Activated naive CD8-positive, alpha-beta T cell treated with anti-CD3 and anti-CD28 coated beads, Interleukin-2, amount 50 U/mL, for 24 hours (primary cell): ENCODE measurements around the gene PSG3.
A peak's percentile ranks its signal among the peaks of the same experiment; 100 is the strongest.
"Not testable (repeated sequence)": the region's sequence is repeated elsewhere in the genome, so short reads cannot be mapped to it uniquely, and the experiment has no call there.

ENCODE experiments used
- ATAC-seq: fragments of 150-1000 bp; cut with Tn5 transposase; one replicate; pipeline ENCODE4 v1.10.0; 2021
- DNase-seq: peaks from one replicate; pipeline ENCODE4 v3.0.0; 2021
- H3K27ac Mint-ChIP-seq: one replicate; pipeline ENCODE4 v1.8.0; 2021; ENCODE audit warnings: mild to moderate bottlenecking, mixed read lengths
- H3K27me3 Mint-ChIP-seq: one replicate; pipeline ENCODE4 v1.8.0; 2021; ENCODE audit warnings: mixed read lengths
- H3K36me3 Mint-ChIP-seq: one replicate; pipeline ENCODE4 v1.8.0; 2021; ENCODE audit warnings: low read depth, mixed read lengths
- H3K4me1 Mint-ChIP-seq: one replicate; pipeline ENCODE4 v1.8.0; 2021; ENCODE audit warnings: mixed read lengths
- H3K4me3 Mint-ChIP-seq: one replicate; pipeline ENCODE4 v1.8.0; 2021; ENCODE audit warnings: mild to moderate bottlenecking, moderate library complexity, mixed read lengths
- H3K9me3 Mint-ChIP-seq: one replicate; pipeline ENCODE4 v1.8.0; 2021; ENCODE audit warnings: mixed read lengths

PSG3 gene

GRCh38 chr19:42737581-42738011, 2.7 kb downstream of the PSG3 start:
- H3K36me3 Mint-ChIP-seq, H3K4me3 Mint-ChIP-seq, H3K4me1 Mint-ChIP-seq, DNase-seq, H3K9me3 Mint-ChIP-seq, H3K27ac Mint-ChIP-seq, ATAC-seq: not testable (repeated sequence)
- peaks cover 12% of the 10 kb centered on the region for H3K27me3 Mint-ChIP-seq

DNA sequence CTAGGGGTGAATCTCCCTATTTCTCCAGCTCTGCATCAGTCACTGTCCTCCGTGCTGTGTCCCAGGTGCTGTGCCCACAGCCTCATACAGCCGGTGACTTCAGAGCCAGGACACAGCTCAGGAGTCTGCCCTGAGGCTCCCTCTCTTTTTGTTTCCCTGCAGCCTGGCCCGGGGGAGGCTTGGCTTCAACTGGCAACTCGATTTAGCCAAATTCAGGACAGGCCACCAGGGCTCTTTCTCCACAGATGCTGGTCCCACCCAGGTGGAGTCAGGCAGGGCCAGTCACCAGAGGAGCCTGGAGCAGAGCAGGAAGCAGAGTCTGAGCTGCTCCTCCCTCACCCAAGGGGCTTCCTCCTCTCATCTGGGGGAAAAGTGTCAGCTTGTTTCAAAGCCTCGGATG, 11.9 kb downstream of the PSG3 start:
- H3K4me3 Mint-ChIP-seq, ATAC-seq, H3K27ac Mint-ChIP-seq, H3K4me1 Mint-ChIP-seq, H3K9me3 Mint-ChIP-seq, DNase-seq, H3K36me3 Mint-ChIP-seq: not testable (repeated sequence)
- H3K27me3 Mint-ChIP-seq = peaks cover 16% of the 10 kb centered on the region

DNA sequence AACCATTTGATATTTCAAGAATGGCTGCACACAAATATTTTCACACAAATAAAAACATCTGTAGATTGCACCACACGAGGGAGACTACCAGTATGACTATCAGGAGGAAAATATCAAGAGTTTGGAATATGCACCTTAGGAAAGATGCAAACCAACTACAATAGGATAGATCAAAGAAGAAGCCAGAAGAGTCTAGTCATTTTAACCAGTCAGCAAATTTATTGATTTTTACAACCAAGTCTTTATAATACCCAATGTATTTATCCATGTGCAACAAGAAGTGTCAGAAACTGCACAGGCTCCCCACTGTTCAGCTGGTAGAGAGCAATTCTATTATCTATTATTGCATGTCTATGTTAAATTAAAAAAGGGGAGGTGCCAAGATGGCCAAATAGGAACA, 26.3 kb downstream of the PSG3 start:
- not testable (repeated sequence) for H3K4me1 Mint-ChIP-seq, DNase-seq, H3K9me3 Mint-ChIP-seq, H3K36me3 Mint-ChIP-seq, ATAC-seq, H3K4me3 Mint-ChIP-seq, H3K27ac Mint-ChIP-seq
- peaks cover 15% of the 10 kb centered on the region for H3K27me3 Mint-ChIP-seq

GRCh38 chr19:42712753-42713152, 27.5 kb downstream of the PSG3 start:
- not testable (repeated sequence) for H3K27ac Mint-ChIP-seq, H3K36me3 Mint-ChIP-seq, H3K9me3 Mint-ChIP-seq, DNase-seq, H3K4me3 Mint-ChIP-seq, ATAC-seq, H3K4me1 Mint-ChIP-seq
- peaks cover 19% of the 10 kb centered on the region for H3K27me3 Mint-ChIP-seq

DNA sequence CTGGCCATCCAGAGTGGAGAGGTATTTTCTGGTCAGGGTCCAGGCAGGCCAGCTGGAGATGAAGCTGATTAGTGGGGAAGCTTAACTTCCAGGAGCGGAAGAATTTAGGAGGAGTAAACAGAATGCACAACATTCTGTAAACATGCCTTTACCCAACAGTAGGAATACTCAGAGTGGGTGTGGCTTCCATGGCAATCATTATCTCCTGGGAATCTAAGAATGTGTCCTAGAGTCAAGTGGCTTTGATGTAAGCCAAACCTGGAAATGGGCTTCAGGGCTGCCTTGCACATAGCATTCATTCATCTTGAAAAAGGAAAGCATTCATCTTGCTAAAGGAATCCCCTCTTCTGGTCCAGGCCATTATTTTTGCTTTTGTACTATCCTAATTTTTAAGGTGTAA, 29.3 kb downstream of the PSG3 start:
- not testable (repeated sequence) for H3K4me1 Mint-ChIP-seq, H3K36me3 Mint-ChIP-seq, H3K27ac Mint-ChIP-seq, H3K4me3 Mint-ChIP-seq, ATAC-seq, H3K9me3 Mint-ChIP-seq, DNase-seq
- H3K27me3 Mint-ChIP-seq = peaks cover 23% of the 10 kb centered on the region

DNA sequence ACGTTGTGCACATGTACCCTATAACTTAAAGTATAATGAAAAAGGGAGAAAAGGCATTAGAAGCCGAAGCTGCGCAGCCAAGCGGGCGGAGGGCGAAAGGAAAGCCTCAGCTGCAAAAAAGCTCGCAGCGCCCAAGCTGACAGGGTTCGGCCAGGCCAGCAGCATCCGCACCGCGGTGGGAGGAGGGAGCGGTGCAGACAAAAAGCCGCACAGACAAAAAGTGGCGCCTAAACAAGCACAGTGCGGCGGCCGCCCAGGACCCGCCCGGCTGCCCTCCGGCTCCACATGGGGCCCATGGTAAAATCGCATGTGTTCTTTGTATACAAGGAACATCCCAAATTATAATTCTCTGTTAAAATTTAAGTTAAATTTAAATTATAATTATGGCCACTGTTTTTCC, 42.4 kb downstream of the PSG3 start:
- no peak for ATAC-seq
- Mint-ChIP-seq H3K9me3 (peaks cover 5% of the 10 kb centered on the region), H3K4me3 (no peak overlapping the region)

GRCh38 chr19:42695811-42696503, 44.3 kb downstream of the PSG3 start:
- ATAC-seq (no peak), DNase-seq (no peak)
- no peak overlapping the region for H3K4me3 Mint-ChIP-seq
- H3K27me3 Mint-ChIP-seq = peaks cover 32% of the 10 kb centered on the region
- H3K9me3 Mint-ChIP-seq = peaks cover 8% of the 10 kb centered on the region
- no peak overlapping the region for H3K27ac Mint-ChIP-seq
- H3K4me1 Mint-ChIP-seq = no peaks in the 10 kb centered on the region
- H3K36me3 Mint-ChIP-seq = no peaks in the 10 kb centered on the region

More for the DNA sequence above, 42.4 kb downstream of the PSG3 start:
- Mint-ChIP-seq H3K27me3 (peaks cover 26% of the 10 kb centered on the region), H3K36me3 (no peaks in the 10 kb centered on the region), H3K27ac (no peak overlapping the region), H3K4me1 (no peaks in the 10 kb centered on the region)
- no peak for DNase-seq

DNA sequence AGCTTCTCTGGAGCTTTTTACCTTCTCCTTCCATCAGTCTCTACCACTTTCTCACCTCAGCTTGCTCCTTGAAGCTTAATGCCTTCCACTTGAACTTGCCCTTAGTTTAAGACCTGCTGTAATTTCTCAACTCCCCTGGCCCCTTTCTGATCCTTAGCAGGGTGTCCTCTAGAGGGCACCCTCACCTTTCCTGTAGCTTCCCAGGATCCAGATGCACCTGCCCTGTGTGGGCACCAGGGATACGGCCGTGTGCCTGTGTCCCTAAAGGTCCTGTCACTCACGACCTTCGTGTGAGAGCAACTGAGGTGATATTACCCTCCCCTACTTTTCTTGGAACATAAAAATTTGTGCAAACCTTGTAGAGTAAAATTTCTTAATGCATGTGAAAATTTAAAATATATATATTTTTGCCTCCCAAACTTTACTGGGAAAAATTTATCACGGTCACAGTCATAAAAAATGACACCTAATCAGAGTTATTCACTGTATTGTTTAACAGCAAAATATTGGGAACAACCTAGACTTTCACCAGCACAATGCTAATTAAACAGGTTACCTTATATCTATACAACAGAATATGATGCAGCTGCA, 46.4 kb downstream of the PSG3 start:
- ATAC-seq (no peak), DNase-seq (peak; percentile 8)
- Mint-ChIP-seq H3K27ac (no peak overlapping the region), H3K4me1 (no peaks in the 10 kb centered on the region), H3K27me3 (peaks cover 31% of the 10 kb centered on the region), H3K9me3 (peaks cover 8% of the 10 kb centered on the region), H3K4me3 (no peak overlapping the region), H3K36me3 (no peaks in the 10 kb centered on the region)

GRCh38 chr19:42683917-42684513, 56.3 kb downstream of the PSG3 start:
- Mint-ChIP-seq H3K36me3 (no peaks in the 10 kb centered on the region), H3K27ac (no peak overlapping the region), H3K4me1 (no peaks in the 10 kb centered on the region), H3K9me3 (peaks cover 38% of the 10 kb centered on the region), H3K27me3 (peaks cover 5% of the 10 kb centered on the region), H3K4me3 (no peak overlapping the region)
- ATAC-seq = no peak
- peak; percentile 29 for DNase-seq

GRCh38 chr19:42676326-42676725, 64.0 kb downstream of the PSG3 start:
- peaks cover 10% of the 10 kb centered on the region for H3K9me3 Mint-ChIP-seq
- H3K4me3 Mint-ChIP-seq, H3K4me1 Mint-ChIP-seq, ATAC-seq, H3K36me3 Mint-ChIP-seq, DNase-seq, H3K27ac Mint-ChIP-seq, H3K27me3 Mint-ChIP-seq: not testable (repeated sequence)

GRCh38 chr19:42674549-42674948, 65.7 kb downstream of the PSG3 start:
- not testable (repeated sequence) for DNase-seq, H3K4me1 Mint-ChIP-seq, H3K4me3 Mint-ChIP-seq, H3K27ac Mint-ChIP-seq, H3K27me3 Mint-ChIP-seq, ATAC-seq, H3K36me3 Mint-ChIP-seq
- peaks cover 10% of the 10 kb centered on the region for H3K9me3 Mint-ChIP-seq
